ENCODE results near the gene P2RX4.

DNA sequence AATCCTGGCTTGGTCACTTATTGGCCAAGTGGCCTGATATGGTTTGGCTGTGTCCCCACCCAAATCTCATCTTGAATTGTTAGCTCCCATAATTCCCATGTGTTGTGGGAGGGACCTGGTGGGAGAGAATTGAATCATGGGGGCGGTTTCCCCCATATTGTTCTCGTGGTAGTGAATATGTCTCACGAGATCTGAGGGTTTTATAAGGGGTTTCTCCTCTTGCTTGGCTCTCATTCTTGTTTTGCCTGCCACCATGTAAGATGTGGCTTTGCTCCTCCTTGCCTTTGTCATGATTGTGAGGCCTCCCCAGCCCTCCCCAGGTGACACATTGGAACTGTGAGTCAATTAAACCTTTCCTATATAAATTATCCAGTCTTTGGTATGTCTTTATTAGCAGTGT lies 18.8 kb upstream of the P2RX4 start:
- TF ChIP-seq, protein P1, sequence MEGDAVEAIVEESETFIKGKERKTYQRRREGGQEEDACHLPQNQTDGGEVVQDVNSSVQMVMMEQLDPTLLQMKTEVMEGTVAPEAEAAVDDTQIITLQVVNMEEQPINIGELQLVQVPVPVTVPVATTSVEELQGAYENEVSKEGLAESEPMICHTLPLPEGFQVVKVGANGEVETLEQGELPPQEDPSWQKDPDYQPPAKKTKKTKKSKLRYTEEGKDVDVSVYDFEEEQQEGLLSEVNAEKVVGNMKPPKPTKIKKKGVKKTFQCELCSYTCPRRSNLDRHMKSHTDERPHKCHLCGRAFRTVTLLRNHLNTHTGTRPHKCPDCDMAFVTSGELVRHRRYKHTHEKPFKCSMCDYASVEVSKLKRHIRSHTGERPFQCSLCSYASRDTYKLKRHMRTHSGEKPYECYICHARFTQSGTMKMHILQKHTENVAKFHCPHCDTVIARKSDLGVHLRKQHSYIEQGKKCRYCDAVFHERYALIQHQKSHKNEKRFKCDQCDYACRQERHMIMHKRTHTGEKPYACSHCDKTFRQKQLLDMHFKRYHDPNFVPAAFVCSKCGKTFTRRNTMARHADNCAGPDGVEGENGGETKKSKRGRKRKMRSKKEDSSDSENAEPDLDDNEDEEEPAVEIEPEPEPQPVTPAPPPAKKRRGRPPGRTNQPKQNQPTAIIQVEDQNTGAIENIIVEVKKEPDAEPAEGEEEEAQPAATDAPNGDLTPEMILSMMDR (IDR thresholded peaks at IDR 0.05) = no peak
- TF ChIP-seq ZFX (IDR thresholded peaks at IDR 0.05; ENCODE audit: borderline replicate concordance) = no peak

Measured in 22Rv1 (cell line).